ENCODE measurements around the gene SRCIN1. TPM values are rescaled to one million over a fixed set of nuclear protein-coding genes. Genes with fewer than 3 reads are reported as not detected.
A peak's percentile ranks its signal among the peaks of the same experiment; 100 is the strongest.
"Not testable (repeated sequence)": the region's sequence is repeated elsewhere in the genome, so short reads cannot be mapped to it uniquely, and the experiment has no call there.

The SRCIN1 gene
- total RNA-seq, 2 donors from 2014 or later, result 11.2 to 19.8 TPM

- DNase-seq (no peak), ATAC-seq (no peak)
- H3K36me3 ChIP-seq (replicated peaks in 1 of 2; ENCODE audit: insufficient read depth in 1 of 2, low read depth in 2 of 2), result no peaks in the 10 kb centered on the region
- TF ChIP-seq CTCF (IDR thresholded peaks at IDR 0.05), result no peak
- no peak for TF ChIP-seq POLR2A (IDR thresholded peaks at IDR 0.05)
- no peaks in the 10 kb centered on the region for H3K27me3 ChIP-seq
- no peaks in the 10 kb centered on the region for H3K4me1 ChIP-seq
- WGBS, 2 donors, result 20 to 36% methylated on average over 2 of the region's 2 CpGs
- no peaks in the 10 kb centered on the region for H3K9me3 ChIP-seq
- intact Hi-C loops (cut with DNase I), result loop anchor here (10.0 kb wide), 1 partner anchor 150 kb away; no protein-coding TSS in a partner anchor
- H3K4me3 ChIP-seq, result no peak overlapping the region
- no peak overlapping the region for H3K27ac ChIP-seq
Observed at GRCh38 chr17:38485146-38485468, 120.6 kb downstream of the SRCIN1 start.

GRCh38 chr17:38484242-38485145 is 121.3 kb downstream of the SRCIN1 start:
- ATAC-seq (peak; percentile 84), DNase-seq (peak; percentile 69 to 76 (median 72))
- peak; percentile 58 to 88 (median 78) for TF ChIP-seq CTCF (IDR thresholded peaks at IDR 0.05)
- WGBS, 2 donors, result 49 to 55% methylated on average over 21 of the region's 21 CpGs
- not testable (repeated sequence) for H3K36me3 ChIP-seq (replicated peaks in 1 of 2; ENCODE audit: insufficient read depth in 1 of 2, low read depth in 2 of 2); H3K27ac ChIP-seq; H3K27me3 ChIP-seq; H3K4me1 ChIP-seq; H3K4me3 ChIP-seq; H3K9me3 ChIP-seq
- intact Hi-C loops (cut with DNase I), result loop anchor here (5.0 to 10.0 kb wide), 2 partner anchors 47 to 150 kb away; no protein-coding TSS in a partner anchor

GRCh38 chr17:38482700-38483043 is 123.1 kb downstream of the SRCIN1 start:
- intact Hi-C loops (cut with DNase I), result loop anchor here (5.0 to 10.0 kb wide), 2 partner anchors 45 to 148 kb away; no protein-coding TSS in a partner anchor
- DNase-seq; H3K36me3 ChIP-seq (replicated peaks in 1 of 2; ENCODE audit: insufficient read depth in 1 of 2, low read depth in 2 of 2); H3K27me3 ChIP-seq; H3K27ac ChIP-seq; H3K9me3 ChIP-seq; ATAC-seq; H3K4me3 ChIP-seq; H3K4me1 ChIP-seq: not testable (repeated sequence)
- WGBS, 2 donors, result 92 to 93% methylated on average over 5 of the region's 8 CpGs

- H3K36me3 ChIP-seq (replicated peaks in 1 of 2; ENCODE audit: insufficient read depth in 1 of 2, low read depth in 2 of 2), result not testable (repeated sequence)
- intact Hi-C loops (cut with DNase I), result loop anchor here (5.0 to 10.0 kb wide), 2 partner anchors 45 to 147 kb away; no protein-coding TSS in a partner anchor
Observed at GRCh38 chr17:38482039-38482699, 123.6 kb downstream of the SRCIN1 start.

More at GRCh38 chr17:38482039-38482699, 123.6 kb downstream of the SRCIN1 start:
- ATAC-seq, DNase-seq, H3K27ac ChIP-seq, H3K27me3 ChIP-seq, H3K4me1 ChIP-seq, H3K4me3 ChIP-seq, H3K9me3 ChIP-seq: not testable (repeated sequence)
- 43 to 68% methylated on average over 12 to 17 of the region's 19 CpGs for WGBS, 2 donors

Other genes with a start within 250 kb of the SRCIN1 start
- 10 to 100 TPM in 1 of 2 donors, 1 to 10 TPM in 1; 5.2 to 10.9 TPM for gene ARHGAP23, start 177.5 kb downstream of the SRCIN1 start, total RNA-seq
- 10 to 100 TPM in 1 of 2 donors, 1 to 10 TPM in 1; 3.9 to 11.2 TPM for gene EPOP, start 69.0 kb upstream of the SRCIN1 start, total RNA-seq
- gene MLLT6, start 99.3 kb upstream of the SRCIN1 start, total RNA-seq, result 100 to 1,000 TPM in 1 of 2 donors, 10 to 100 TPM in 1; 90.8 to 121 TPM
- gene CISD3, start 124.4 kb upstream of the SRCIN1 start, total RNA-seq, result 10 to 100 TPM; 11.2 TPM
- 1 to 10 TPM; 5.9 to 9.3 TPM for gene PCGF2, start 142.4 kb upstream of the SRCIN1 start, total RNA-seq
- 10 to 100 TPM; 68.2 to 99.2 TPM for gene PSMB3, start 146.8 kb upstream of the SRCIN1 start, total RNA-seq
- 10 to 100 TPM; 20.2 to 30.3 TPM for gene PIP4K2B, start 193.6 kb upstream of the SRCIN1 start, total RNA-seq
- gene CWC25, start 219.4 kb upstream of the SRCIN1 start, total RNA-seq, result 10 to 100 TPM; 15.0 to 39.2 TPM
- gene RPL23, start 247.8 kb upstream of the SRCIN1 start, total RNA-seq, result 100 to 1,000 TPM; 693 to 755 TPM